SH-SY5Y (cell line): ENCODE data around the gene BRAF.

Experiments
- GATA2 ChIP-seq: IDR thresholded peaks from 2 replicates; pipeline ENCODE4 v1.6.1; 2011; ENCODE audit warnings: mild to moderate bottlenecking, low read depth, low read length
- GATA3 ChIP-seq: IDR thresholded peaks from 2 replicates; pipeline ENCODE4 v1.6.1; 2011; ENCODE audit warnings: low read depth, mild to moderate bottlenecking, low read length, moderate library complexity

DNA sequence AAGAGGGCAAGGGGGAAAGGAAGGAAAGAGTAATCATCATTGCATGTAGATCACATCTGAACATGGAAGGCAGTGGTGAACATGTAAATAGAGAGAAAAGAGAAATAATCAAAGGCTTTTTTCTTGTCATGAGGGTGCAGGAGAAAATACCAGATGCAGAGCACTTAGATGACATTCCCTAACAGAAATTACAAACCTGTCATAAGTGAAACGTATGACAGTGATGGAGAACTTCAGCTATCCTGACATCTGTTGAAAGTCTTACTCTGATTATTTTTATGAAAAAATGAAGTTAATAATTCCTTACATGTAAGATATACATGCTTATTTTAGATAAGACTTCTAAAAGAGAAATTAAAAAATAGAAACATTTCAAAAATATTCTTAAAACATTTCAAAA is 54.7 kb downstream of the BRAF start:
- TF ChIP-seq GATA2 (no peak), GATA3 (no peak)
